Keratinocyte (primary cell): ENCODE results near the gene RAB14.

Source experiments
- CTCF ChIP-seq, 3 experiments: IDR thresholded peaks in 1 of 3; conservative IDR thresholded peaks in 1 of 3; optimal IDR thresholded peaks in 1 of 3; 2 replicates in 2 of 3; 3 replicates in 1 of 3; pipeline versions ENCODE3 to v1.5.1; 2011; ENCODE audit warnings: low read length in 3 of 3, mild to moderate bottlenecking in 3 of 3, moderate library complexity in 2 of 3, control low read depth in 1 of 3, inconsistent platforms in 1 of 3; ENCODE audit not compliant: insufficient read depth in 2 of 3; ENCODE audit errors: extremely low read depth in 1 of 3
- EZH2 ChIP-seq: IDR thresholded peaks from one replicate; pipeline ENCODE4 v1.6.1; 2012; ENCODE audit warnings: inconsistent platforms, mild to moderate bottlenecking, low read length, moderate library complexity

GRCh38 chr9:121246821-121247561, 45.3 kb upstream of the RAB14 start:
- TF ChIP-seq CTCF (optimal IDR thresholded peaks at IDR 0.05 in 1 of 3, IDR thresholded peaks at IDR 0.05 in 1 of 3, conservative IDR thresholded peaks at IDR 0.05 in 1 of 3; ENCODE audit: extremely low read depth in 1 of 3, insufficient read depth in 2 of 3, low read length in 3 of 3): no peak
- TF ChIP-seq EZH2: no peak
